Retinal pigment epithelial cell (primary cell): Measurements from ENCODE around the gene GABRB3.

ENCODE experiments used
- DNase-seq: peaks from one replicate; pipeline ENCODE4 v3.0.0-alpha.2; 2010; ENCODE audit warnings: low read depth
- H3K4me3 ChIP-seq: 2 replicates; pipeline ENCODE4 v1.5.1; 2011; ENCODE audit warnings: mild to moderate bottlenecking, low read length, control low read depth, moderate library complexity
- TF ChIP-seq, protein P1 (sequence below): conservative IDR thresholded peaks from 2 replicates; pipeline ENCODE4 v1.5.1; 2011; ENCODE audit warnings: low read depth, low read length, control low read depth, inconsistent platforms

GABRB3 gene

GRCh38 chr15:26682598-26683164 is 90.2 kb downstream of the GABRB3 start:
- H3K4me3 ChIP-seq = no peak overlapping the region
- TF ChIP-seq, protein P1, sequence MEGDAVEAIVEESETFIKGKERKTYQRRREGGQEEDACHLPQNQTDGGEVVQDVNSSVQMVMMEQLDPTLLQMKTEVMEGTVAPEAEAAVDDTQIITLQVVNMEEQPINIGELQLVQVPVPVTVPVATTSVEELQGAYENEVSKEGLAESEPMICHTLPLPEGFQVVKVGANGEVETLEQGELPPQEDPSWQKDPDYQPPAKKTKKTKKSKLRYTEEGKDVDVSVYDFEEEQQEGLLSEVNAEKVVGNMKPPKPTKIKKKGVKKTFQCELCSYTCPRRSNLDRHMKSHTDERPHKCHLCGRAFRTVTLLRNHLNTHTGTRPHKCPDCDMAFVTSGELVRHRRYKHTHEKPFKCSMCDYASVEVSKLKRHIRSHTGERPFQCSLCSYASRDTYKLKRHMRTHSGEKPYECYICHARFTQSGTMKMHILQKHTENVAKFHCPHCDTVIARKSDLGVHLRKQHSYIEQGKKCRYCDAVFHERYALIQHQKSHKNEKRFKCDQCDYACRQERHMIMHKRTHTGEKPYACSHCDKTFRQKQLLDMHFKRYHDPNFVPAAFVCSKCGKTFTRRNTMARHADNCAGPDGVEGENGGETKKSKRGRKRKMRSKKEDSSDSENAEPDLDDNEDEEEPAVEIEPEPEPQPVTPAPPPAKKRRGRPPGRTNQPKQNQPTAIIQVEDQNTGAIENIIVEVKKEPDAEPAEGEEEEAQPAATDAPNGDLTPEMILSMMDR = no peak

GRCh38 chr15:26679927-26680326 is 92.9 kb downstream of the GABRB3 start:
- TF ChIP-seq, protein P1 = no peak
- no peak overlapping the region for H3K4me3 ChIP-seq
- DNase-seq = no peak

More at GRCh38 chr15:26682598-26683164, 90.2 kb downstream of the GABRB3 start:
- no peak for DNase-seq

DNA sequence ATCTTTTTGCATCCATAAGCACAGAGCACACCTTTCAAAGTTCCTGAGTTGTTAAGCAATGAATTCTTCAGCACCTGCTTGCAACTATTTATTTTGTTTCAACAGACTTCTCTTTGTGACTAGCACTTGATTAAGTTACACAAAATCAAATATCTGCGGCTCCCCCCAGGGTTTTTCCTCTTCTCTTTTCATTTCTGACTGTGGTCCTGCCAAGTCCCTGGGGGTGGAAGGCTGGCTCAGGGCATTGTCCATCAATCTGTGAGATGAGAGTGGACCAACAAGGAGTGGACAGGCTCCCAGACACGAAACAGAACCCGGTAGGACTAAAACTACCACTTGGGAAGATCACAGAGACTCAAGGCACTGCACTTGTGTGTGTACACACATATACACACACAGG is 96.8 kb downstream of the GABRB3 start:
- H3K4me3 ChIP-seq = no peak overlapping the region
- DNase-seq = no peak
- TF ChIP-seq, protein P1 = no peak

GRCh38 chr15:26674467-26674866 is 98.4 kb downstream of the GABRB3 start:
- TF ChIP-seq, protein P1 = no peak
- no peak for DNase-seq
- H3K4me3 ChIP-seq = no peak overlapping the region

DNA sequence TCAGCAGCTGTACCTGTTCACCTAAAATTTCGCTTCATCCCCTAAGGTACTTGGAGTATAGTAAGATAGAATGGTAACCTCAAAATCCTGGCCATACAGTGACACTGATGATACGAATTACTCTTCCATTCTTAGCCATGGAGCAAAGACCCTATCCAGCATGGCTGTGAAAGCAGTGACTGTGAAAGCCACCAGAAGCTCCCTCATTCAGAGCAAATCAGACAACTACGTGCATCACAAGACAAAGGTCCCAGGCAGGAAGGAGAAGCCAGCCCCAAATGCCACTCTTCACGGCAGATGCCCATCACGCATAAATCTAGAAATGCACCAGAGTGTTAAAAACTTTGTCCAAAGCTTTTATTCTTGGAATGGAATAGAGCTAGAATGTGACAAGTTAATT is 99.4 kb downstream of the GABRB3 start:
- TF ChIP-seq, protein P1 = no peak
- DNase-seq = no peak
- no peak overlapping the region for H3K4me3 ChIP-seq

DNA sequence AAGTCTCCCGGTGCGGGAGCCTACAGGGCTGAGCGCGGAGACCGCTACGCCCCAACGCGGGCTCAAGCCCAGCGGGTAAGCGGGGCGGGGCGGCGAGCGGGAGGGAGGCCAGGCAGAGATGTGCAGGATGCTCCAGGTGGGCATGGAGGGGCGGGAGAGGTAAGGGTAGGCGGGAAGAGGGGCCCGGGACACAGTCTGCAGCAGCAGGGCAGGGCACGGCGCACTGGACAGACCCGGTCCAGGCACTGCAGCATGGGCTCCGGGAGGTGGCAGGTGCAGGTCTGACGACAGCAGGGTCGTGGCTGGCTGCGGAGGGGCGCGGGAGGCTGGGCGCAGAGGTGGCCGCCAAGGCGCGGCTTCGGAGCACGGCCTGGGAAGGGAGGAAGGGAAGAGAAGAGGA is 102.8 kb downstream of the GABRB3 start:
- TF ChIP-seq, protein P1 = no peak
- no peak overlapping the region for H3K4me3 ChIP-seq
- DNase-seq = no peak

DNA sequence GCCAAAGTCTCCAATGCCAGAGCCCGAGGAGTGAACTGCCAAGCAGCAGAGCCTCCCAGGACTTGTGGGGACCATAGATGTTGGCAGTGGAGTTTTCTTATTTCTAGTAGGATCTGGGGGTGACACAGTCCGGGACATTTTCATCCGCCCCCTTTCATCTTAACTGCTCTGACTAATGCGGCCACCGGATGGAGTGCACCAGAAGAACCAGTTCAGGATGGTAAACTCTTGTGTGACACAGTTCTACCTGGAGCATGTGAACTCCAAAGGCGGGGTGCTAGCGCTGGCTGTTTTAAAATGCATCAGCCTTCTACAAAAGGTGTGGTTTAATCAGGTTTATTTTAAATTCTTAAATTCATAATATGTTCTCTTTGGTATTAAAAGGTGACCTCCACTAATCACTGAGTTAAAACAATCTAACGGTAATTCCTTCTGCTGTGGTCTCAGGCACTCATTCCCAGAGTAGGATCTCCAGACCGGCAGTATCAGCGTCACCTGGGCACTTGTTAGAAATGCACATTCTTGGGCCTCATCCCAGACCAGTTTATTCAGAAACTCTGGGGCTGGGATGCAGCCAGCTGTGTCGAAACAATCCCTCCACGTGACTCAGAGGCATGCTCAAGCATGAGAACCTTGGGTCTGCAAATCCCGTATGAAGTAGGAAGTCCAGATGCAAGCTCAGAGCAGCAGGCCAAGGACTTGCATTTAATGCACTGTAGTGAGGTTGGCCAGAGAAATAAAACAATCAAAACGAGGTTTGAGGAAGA is 105.5 kb downstream of the GABRB3 start:
- TF ChIP-seq, protein P1 = no peak
- H3K4me3 ChIP-seq = no peak overlapping the region
- no peak for DNase-seq
